Loucy (cell line): Measurements from ENCODE around the gene ZNF516.

ENCODE experiments used
- EZH2phosphoT487 ChIP-seq: fragments of 200-600 bp; IDR thresholded peaks from 2 replicates; pipeline ENCODE4 v1.6.1; 2018; ENCODE audit warnings: antibody characterized with exemption, mild to moderate bottlenecking, moderate library complexity, borderline replicate concordance
- TF ChIP-seq, protein P1 (sequence below): fragments of 200-600 bp; sonication (generic); conservative IDR thresholded peaks from 2 replicates; pipeline ENCODE4 v1.5.1; 2014; ENCODE audit warnings: mild to moderate bottlenecking, antibody characterized with exemption, low read length

DNA sequence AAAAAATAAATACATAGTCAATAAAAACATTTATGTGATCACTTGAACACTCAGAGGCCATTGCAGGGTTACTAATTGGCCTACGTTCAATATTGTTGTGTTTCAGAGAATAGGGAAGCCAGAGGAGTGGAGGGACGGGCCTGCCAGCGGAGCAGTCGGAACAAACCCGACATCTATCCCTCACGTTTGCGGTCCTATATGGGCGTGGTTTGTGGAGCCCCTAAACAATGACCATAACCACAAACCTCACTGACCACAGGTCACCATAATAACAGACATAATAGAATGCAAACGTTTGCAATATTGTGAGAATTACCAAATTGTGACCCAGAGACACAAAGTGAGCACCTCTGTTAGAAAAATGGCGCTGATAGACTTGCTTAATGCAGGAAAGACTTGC, 19.5 kb upstream of the ZNF516 start:
- TF ChIP-seq, protein P1, sequence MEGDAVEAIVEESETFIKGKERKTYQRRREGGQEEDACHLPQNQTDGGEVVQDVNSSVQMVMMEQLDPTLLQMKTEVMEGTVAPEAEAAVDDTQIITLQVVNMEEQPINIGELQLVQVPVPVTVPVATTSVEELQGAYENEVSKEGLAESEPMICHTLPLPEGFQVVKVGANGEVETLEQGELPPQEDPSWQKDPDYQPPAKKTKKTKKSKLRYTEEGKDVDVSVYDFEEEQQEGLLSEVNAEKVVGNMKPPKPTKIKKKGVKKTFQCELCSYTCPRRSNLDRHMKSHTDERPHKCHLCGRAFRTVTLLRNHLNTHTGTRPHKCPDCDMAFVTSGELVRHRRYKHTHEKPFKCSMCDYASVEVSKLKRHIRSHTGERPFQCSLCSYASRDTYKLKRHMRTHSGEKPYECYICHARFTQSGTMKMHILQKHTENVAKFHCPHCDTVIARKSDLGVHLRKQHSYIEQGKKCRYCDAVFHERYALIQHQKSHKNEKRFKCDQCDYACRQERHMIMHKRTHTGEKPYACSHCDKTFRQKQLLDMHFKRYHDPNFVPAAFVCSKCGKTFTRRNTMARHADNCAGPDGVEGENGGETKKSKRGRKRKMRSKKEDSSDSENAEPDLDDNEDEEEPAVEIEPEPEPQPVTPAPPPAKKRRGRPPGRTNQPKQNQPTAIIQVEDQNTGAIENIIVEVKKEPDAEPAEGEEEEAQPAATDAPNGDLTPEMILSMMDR, result no peak
- TF ChIP-seq EZH2phosphoT487, result no peak
